Stimulated activated CD8-positive, alpha-beta memory T cell treated with anti-CD3 and anti-CD28 coated beads, Interleukin-15, amount 100 ng/mL, for 48 hours (primary cell): ENCODE data around the gene ANXA8.

ENCODE experiments used
- DNase-seq, 2 donors: peaks; one replicate each; pipeline ENCODE4 v3.0.0-alpha.2; 2020; ENCODE audit warnings: low read depth in 2 of 2

ANXA8 gene

DNA sequence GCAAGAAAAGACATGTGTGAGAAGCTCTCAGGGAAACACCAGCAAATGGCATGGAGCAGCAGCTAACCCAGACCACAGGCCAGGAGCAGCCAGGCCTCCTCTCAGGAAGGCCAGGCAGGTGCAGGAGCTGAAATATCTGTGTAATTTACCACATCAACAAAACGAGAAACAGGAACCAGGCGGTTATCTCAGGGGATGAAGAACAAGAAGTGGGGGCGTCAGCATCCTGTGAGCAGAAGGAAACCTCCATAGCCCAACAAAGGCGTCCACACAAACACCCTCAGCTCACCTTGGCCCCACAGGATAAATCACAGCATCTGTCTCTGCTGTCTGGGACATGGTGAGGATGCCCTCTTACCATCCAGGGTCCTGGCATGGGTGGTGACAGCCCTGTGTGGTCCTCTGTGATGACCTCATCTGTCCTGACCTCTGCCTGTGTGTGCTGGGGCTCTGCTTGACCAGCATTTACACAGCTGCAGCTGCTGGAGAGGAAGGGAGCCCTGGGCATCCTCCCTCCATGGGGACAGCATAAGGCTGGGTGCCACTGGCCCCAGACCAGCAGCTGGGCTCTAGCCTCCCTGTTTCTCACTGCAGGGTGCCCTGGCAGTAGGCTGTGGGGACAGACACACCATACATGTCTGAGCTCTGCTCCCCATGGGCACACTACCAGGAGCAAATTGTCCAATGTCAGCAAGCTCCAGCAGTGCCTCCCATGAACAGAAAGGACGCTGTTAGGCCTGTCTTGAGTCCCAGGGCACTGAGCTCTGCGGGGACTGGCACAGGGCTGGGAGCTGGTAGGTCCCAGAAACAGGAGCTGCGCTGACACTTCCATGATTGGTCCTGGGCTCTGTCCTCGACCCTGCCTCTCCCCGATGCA is 34.6 kb downstream of the ANXA8 start:
- no peak for DNase-seq

GRCh38 chr10:47447705-47448104 is 36.2 kb downstream of the ANXA8 start:
- no peak for DNase-seq

GRCh38 chr10:47447209-47447608 is 36.7 kb downstream of the ANXA8 start:
- no peak for DNase-seq

DNA sequence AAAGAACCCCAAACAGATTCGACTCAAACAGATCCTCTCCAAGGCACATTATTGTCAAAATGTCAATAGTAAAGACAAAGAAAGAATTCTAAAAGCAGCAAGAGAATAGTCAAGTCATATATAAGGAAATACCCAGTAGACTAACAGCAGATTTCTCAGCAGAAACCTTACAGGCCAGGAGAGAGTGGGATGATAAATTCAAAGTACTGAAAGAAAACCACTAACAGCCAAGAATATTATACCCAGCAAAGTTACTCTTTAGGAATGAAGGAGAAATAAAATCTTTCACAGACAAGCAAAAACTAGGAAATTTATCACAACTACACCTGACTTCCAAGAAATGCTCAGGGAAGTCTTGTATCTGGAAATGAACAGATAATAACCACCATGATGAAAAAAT is 38.2 kb downstream of the ANXA8 start:
- no peak for DNase-seq

DNA sequence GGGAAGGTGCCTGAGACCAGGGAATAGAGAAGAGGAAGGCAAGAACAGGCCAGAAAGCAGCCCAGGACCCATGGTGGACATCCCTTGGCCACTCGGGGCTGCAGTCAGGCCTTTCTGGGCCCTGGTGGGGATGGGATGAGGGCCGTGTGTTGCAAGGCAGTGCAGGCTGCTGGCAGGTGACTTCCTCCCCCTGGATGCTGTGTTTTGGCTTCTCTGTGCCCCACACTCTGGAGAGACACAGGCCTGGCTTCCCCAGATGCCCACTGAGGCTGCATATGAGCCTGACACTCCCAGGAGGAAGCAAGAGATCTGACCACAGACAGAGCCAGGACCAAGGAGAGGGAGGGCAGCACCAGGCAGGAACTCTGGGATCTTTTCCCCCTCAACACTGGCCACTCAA is 39.9 kb downstream of the ANXA8 start:
- no peak for DNase-seq

DNA sequence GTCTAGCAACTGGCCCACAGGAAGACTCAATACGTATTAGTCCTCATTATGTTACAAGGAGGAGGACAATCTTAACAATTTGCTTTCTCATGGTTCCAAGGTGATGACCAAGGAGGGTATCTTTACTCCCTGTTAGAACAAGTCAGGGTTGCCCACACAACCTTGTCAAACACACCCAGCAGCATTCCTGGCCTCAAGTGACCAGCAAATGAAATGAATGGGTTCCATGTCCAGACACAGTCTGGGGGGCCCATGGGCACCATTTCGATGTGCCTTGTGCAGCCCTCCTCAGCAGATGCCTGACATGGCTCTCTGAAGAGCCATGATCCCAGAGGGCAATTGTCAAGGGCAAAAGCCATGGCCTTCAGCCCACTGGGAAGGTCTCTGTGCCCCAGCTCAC is 40.8 kb downstream of the ANXA8 start:
- DNase-seq: no peak

DNA sequence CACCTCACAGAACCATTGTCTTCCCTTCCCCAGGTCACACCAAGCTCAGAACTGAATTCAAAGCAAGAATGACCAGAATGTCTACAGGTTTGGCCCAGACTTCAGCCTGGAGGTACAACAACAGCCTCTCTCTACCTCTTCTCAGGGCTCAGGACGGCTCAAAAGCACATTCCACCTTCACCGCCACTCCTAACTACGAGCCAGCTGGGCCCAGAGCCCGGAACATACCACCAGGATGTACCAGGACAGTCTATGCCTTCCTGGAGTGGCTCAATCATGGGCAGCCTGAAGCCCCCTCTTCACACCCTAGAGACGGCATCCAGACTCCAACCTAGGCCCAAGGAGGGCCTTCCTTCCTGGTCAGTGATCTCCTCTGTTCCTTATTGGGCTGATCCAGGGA is 41.6 kb downstream of the ANXA8 start:
- DNase-seq: no peak

- no peak for DNase-seq
Observed at GRCh38 chr10:47441938-47442337, 42.0 kb downstream of the ANXA8 start.

- DNase-seq: no peak
Observed at GRCh38 chr10:47440207-47440606, 43.7 kb downstream of the ANXA8 start.

GRCh38 chr10:47438857-47439474 is 44.9 kb downstream of the ANXA8 start:
- DNase-seq: no peak

DNA sequence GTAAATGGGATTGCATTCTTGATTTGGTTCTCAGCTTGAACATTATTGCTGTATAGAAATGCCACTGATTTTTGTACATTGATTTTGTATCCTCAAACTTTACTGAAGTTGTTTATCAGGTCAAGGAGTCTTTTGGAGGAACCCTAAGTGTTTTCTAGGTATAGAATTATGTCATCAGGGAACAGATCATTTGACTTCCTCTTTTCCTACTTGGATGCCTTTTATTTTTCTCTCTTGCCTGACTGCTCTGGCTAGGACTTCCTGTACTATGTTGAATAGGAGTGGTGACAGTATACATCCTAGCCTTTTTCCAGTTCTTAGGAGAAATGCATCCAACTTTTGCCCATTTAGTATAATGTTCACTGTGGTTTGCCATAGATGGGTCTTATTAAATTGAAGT is 48.8 kb downstream of the ANXA8 start:
- DNase-seq: no peak

GRCh38 chr10:47425813-47426419 is 58.0 kb downstream of the ANXA8 start:
- DNase-seq: no peak

DNA sequence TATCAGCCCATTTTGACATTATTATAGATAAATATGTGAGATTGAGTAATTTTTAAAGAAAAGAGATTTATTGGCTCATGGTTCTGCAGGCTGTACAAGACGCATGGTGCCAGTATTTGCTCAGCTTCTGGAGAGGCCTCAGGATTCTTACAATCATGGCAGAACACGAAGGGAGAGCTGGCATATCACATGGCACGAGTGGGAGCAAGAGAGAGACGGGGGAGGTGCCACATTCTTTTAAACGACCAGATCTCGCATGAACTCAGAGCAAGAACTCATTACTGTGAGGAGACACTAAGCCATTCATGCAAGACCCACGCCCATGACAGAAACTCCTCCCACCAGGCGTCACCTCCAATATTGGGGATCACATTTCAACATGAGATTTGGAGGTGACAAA is 59.7 kb downstream of the ANXA8 start:
- no peak for DNase-seq

GRCh38 chr10:47423476-47423875 is 60.4 kb downstream of the ANXA8 start:
- no peak for DNase-seq

DNA sequence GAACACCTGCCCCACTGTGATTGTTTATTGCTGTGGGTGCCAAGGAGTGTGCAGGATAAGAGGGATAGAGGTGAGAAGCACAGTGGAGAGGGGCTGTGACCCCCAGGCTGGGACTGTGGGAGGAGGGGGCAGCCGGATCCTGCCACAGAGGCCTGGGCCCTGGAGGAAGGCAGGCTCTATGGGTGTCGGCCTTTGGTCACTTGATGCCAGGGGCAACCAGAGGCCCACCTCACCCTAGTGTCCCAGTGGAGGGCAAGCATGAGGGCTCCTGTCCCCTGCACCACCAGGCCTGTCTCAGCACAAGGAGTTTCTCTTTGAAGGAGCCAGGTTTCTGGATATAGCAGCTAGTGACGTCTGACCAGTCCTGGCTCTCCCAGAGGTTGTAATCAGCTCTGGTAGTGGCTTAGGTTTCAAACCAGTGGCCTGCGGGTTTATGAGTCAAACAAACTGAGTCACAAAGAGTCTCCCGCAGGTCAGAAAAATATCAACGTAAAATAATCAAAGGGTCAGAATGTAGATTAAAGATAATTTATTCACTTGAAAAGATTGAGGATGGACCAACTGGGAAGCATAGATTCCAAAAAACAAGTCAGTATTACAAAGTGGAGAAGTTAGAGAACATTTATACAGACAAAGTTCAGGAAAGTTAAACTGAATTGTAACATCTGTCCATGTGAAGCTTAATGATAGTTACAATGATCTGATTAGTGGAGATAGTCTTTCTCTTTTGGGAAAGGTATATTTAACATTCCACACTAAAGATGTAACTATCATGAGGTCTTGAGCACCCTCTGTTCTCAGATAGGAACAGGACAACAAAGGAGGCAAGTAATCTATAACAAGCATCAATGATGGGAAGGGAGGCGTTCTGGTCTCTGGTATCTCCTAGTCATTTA is 62.6 kb downstream of the ANXA8 start:
- DNase-seq: no peak

DNA sequence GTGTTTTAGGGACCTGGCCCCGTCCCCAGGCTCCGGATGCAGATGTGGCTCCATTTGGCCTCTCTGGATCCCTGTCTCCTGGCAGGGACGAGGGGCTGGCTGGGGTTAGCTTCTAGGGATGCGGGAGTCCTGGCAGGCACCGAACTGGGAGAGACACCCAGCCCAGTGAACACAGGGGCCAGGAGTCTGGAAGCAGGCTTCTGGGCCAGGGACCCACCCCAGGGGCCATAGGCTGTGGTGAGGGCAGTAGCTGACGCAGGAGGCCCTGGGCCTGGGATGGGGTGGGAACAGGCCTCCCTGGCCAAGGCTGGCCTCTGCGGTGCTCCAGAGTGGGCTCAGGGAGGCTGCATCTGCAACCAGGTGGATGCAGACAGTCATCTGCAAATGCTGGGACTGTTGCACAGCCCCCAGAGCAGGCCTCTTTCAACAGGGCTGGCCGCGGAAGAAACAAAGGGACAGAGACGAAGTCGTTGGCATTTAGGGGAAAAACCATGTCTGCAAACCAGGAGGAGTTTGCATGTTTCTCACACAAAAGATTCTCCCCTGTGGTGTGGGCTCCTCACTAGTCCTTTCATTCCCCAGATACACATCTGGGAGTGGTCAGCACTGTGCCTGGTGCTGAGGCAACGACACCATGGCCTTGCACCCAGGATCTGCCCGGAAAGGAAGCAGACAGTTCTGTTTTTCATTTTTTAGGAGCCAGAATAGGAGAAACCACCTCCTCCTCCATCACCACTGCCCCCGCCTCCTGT is 63.4 kb downstream of the ANXA8 start:
- no peak for DNase-seq

DNA sequence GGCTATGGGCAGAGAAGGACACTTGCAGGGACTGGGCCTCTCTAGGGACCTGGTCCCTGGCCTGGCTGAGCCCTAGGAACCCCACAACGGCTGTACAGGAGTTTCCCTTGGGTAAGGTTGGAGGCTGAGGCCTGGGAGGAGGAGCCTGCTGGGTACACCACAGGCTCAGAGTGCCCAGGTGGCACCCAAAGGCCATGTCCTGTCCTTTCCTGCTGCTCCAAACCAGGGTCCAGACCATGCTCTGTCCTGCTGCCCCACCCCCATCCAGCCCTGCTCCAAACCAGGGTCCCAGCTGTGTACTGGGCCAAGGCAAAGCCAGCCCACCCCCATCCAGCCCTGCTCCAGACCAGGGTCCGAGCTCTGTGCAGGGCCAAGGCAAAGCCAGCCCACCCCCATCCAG is 64.5 kb downstream of the ANXA8 start:
- no peak for DNase-seq

DNA sequence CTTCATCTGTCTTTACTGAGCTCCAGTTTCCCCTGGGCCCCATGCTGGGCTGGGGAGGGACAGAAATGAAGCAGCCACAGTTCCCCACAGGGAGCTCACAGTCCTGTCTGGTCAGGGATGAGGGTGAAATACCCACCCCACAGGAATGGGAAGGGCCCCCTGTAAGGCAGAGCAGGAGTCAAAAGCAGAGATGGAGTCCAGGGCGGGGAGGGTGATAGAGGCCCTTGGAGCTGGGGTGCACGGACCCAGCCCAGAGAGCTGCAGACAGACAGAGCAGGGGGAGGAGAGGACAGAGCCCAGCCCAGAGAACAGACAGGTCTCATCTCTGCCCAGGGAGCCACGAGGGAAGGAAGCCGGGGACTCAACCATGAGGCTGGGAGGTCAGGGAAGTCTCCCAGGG is 64.9 kb downstream of the ANXA8 start:
- no peak for DNase-seq

DNA sequence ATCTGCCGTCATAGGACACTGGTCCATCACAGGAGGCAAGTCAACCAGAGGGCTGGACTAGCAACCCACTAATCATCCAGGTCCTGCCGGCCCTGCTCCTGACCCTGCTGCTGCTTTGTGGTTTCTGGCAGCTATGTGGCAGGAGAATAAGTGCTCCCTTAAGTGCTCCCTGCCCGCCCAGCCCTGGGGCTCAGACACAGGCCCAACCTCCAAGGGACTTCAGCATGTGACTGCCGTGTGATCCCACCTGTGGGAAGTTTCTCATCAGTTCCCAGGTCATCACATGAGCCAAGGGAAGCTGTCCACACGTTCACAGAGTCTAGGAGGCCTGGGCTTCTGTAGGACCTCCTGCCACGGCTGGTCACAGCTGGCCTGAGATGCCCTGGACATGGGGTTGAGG is 65.6 kb downstream of the ANXA8 start:
- no peak for DNase-seq
